ENCODE data around the gene MAST2.
"Not testable (repeated sequence)": the region's sequence is repeated elsewhere in the genome, so short reads cannot be mapped to it uniquely, and the experiment has no call there.

The MAST2 gene

DNA sequence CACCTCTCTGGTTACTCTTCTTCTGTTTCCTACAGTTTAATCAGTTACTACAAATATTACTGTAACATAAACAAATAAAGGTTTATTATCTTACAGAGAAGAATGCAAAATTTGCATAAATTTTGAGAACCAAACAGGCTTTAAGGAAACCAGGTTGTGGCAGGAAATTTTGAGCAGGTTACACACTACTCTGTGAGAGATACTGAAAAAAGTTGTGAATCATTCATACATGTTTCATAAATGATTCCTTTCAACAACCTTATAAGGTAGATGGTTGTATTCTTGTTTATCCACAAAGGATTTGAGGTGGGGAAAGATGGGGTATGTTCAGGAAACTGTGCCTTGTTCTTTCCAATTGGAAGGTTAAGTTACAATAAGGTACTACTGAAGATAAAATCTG is 58.6 kb downstream of the MAST2 start:
- DNase-seq, result no peak

DNA sequence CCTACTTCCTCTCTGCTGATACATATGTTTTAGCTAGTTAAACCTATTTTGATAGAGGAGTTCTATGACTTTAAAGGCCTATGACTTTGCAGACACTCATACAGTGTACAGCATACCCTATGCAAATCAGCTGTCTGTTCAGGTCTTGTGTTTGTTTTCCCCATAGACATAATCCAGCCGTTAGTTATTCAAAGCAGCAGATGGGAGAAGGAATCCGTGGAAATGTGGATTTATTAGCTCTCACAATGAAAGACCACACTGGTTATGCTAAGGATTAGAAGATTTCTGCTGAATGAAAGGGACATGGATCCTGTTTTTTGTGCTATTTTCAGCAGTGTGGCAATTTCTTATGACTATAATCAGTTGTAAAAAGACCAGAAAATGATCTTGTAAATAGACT is 59.8 kb downstream of the MAST2 start:
- DNase-seq, result no peak

DNA sequence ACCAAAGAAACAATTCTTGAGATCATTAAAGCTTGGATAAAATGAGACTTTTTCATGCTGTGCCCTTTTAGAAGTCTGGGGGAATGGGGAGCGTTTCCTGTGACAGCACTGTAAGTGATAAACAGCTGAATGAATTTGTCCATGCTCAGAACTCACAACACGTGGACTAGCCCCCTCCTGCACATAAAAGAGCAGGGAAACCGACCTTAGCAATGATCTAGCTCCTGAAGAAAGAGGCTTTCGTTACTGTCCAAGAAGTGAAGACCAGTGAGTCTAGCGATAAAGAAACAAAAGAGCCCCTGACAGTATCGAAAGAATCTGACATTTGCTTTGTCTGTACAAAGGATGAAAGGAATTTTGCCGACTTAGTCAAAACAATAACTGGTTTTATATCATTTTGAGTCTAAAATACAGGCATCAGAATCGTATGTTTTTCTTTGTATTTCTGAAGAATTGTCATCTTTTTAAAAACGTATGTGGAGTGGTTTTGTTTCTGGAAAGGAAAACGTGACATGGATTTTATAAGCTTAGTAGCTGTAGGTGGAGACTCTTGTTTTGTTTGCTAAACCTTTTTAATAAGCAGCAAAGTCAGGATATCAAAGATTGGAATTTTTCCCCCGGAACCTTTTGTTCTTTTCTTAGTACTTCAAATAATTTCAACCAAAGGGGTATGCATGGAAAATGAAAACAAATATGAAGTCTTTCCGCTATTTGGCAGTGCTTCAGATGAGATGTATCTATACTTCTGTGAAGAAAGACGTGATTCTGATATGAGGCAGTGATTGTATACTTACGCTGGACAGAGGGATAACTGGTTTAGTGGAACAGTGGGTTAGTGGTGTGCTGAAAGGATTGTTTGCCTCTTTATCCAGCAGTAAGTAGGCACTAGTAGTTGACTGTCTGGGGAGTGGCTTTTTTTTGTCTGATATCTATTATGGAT is 61.0 kb downstream of the MAST2 start:
- DNase-seq, result peak; percentile 49

DNA sequence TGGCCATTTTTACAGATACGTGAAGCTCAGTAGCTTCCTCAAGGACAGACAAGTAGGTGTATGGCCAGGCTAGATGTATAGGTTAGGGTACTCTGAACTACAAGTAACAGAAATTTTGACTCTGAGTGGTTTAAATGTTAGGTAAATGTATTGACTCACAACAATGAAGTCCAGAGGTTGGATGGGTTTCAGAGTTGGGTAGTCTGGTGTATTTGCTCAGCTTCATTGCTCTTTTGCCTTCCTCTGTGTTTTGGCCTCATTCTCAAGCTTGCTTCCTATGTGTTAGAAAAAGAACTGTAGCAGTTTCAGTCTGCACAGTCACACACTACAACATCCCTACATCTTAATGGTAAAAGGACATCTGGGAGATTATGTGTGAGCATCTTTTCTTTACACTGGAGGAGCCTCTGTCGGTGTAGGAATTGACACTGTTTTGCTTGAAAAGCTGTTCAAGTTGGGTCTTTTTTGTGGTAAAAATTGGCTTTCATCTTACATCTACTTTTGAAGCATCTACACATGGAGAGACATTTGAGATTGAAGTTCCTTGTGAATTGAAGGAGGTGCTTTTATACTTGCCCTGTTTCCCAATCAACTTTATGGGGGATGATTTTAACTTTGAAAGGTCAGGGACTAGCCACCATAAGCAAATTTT is 64.4 kb downstream of the MAST2 start:
- no peak for DNase-seq

DNA sequence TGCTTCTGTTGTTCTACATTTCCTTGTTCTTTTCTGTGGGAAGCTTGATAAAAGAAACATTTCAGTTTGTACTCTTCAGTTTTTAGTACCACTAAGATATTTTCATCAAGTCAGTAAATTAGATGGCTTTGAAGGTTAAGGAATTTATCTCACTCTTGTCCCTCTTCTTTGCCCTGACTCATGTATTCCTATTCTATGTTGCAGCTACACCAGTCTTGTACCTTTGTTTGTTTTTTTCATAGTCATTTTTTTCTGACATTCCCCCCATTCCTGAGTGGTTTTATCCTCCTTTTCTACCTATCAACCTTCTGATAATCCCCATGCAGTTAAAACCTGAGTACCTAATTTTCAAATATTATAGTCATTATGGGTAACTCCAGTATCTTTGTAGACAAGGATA is 65.4 kb downstream of the MAST2 start:
- no peak for DNase-seq

DNA sequence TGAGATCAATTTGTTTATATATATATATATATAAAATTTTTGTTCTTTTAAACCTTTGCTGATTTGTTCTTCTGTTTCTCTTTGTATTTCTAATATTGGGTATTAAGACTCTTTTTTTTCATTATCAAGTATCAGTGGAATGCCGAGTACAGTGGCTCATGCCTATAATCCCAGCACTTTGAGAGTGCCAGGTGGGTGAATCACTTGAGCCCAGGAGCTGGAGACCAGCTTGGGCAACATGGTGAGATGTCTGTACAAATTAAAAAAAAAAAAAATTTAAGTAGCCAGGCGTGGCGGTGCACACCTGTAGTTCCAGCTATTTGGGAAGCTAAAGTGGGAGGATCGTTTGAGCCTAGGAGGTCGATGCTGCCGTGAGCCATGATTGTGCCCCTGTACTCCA is 67.1 kb downstream of the MAST2 start:
- DNase-seq, result no peak

DNA sequence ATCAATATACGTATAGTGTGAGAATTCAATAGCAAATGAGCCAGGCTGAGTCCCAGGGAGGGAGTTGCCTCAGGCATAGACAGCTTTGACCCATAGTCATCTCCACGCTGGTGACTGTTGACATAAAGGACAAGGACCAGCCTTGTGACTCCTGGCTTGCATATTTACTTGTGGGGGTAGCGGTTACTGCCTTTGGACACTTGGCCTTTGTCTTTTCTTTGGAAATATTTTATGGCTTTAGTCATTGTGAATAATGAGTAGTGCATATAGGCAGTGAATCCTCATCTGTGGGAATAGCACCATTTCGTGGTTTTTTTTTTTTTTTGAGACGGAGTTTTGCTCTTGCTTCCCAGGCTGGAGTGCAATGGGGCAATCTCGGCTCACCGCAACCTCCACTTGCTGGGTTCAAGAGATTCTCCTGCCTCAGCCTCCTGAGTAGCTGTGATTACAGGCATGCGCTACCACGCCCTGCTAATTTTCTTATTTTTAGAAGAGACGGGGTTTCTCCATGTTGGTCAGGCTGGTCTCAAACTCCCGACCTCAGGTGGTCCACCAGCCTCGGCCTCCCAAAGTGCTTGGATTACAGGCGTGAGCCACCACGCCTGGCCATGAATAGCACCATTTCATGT is 68.9 kb downstream of the MAST2 start:
- not testable (repeated sequence) for DNase-seq

DNA sequence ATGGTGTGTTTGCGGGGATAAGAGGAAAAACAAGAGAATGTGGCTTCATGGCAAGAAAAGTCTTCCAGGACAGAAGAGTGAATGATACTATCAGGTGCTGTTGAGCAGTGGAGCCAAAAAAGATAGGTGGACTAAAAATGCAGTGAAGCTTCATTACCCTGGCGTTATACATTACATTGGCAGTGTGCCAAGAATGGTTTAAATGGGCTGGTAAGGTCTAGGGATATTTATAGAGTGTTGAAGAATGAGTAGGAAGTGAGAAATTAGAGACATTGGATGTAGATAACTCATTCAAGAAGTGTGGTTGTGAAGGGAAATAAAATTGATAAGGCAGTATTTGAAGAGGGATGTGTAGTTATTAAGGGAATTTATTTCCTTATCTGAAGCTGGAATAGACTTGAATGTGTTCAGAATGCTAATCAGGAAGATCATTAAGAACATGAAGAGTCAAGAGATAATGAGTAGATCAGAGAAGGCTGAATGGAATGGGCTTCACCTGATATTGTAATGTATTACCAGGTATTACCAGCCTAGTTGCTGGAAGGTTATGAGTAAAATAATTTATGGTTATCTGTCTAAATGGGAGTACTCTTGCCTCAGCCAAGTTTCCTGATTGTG is 72.7 kb downstream of the MAST2 start:
- peak; percentile 75 for DNase-seq

DNA sequence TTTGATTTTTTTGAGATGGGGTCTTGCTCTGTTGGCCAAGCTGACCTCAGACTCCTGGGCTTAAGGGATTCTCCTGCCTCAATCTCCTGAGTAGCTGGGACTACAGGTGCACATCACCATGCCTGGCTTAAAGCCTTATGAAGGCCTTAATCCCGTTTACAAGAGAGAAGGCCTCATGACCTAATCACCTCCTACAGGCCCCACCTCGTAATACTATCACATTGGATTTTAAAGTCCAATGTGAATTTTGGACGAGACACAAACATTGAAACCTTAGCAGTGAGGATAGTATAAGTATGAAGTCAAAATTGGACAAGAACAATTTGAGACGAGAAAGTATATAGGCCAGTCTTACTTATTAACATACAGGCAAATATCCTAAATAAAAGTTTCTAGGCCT is 73.9 kb downstream of the MAST2 start:
- DNase-seq, result no peak

DNA sequence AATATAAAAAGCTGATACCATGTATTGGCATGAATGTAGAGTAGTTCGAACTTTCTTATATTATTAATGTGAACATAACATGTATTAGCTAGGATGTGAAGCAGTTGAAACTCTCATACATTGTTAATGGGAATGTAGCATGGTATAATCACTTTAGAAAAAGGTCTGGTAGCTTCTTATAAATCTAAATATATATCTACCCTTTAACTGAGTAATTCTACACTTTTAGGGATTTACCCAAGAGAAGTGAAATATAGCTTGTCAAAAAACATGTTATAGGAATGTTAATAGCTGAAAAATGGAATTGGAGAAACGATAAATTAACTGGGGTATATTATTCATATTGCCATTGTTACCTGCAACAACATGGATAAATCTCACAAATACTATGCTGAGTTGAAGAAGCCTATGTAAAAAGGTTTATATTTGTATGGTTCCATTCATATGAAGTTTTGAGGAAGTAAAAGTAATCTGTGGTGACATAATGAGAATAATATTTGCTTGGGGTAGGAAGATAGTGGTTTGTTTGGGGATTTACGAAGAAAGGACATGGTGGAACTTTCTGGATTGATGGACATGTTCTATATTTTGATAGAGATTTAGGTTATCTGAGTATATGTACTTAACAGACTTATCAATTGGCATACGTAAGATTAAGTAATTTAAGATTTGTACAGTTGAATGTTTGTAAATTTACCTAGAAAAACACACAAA is 76.6 kb downstream of the MAST2 start:
- no peak for DNase-seq

DNA sequence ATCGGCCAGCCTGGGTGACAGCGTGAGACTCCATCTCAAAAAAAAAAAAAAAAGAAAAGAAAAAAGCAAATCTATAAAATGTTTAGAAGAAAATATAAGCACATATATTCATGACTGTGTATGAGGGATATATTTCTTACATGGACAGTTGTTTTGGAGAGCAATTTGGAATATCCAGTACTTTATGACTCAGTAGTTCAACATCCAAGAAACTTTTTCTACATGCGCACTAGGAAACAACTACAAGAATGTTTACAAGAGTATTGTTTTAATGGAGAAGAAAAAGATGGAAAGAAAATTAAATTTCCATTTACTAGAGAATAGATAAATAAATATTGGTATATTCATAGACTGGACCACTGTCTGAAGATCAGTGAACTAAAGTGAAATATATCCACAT is 77.5 kb downstream of the MAST2 start:
- DNase-seq, result no peak

DNA sequence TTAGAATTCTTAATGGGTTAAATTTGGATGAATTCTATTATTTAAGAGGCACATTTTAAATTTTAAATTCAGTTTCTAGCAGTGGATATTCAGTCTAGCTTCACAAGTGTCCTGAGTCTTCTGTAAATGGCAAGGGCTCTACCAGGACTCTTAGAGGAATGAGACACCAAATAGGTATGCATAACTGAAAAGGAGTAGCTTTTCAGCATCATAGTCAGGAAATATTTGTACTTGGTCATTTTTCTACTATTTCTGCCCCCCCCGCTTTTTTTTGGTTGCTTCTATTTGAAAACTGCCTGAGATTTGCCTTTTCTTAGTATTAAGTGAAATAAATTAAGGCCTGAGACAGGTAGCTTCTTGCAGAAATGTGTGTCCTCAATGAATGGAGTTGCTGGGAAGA is 80.2 kb downstream of the MAST2 start:
- no peak for DNase-seq

DNA sequence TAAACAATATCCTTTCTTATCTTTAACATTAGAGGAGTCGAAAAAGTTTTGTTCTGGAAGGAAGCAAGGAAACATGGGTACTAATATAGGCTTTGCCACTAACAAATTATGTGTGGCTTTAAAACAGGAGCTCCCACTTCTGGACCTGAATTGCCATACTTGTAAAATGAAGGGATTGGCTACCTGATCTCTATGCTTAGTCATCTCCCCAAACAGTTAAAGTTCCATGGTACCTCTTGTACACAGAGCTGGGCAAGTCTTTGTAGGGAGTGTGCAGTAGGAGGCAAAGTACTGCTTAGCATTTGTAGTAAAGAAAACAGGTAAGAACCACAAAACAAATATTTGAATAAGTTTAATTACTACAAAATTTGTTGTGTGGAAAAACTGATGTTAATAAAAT is 81.3 kb downstream of the MAST2 start:
- no peak for DNase-seq

DNA sequence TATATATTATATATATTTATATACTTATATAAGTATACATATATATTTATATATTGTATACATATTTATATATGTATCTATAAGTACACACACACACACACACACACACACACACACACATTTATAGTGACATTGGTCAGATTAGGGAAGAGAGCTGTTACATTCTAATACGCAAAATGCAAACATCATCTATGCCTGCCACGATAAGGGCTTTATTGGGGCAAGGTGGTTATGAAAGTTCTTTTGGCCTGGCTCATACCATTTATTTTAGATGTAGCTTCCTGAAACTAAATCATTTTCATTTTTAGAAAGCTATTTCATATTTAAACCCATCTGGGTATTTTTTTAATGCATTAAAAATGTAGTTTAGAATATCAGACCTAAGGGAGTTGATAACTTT is 82.8 kb downstream of the MAST2 start:
- DNase-seq, result no peak

DNA sequence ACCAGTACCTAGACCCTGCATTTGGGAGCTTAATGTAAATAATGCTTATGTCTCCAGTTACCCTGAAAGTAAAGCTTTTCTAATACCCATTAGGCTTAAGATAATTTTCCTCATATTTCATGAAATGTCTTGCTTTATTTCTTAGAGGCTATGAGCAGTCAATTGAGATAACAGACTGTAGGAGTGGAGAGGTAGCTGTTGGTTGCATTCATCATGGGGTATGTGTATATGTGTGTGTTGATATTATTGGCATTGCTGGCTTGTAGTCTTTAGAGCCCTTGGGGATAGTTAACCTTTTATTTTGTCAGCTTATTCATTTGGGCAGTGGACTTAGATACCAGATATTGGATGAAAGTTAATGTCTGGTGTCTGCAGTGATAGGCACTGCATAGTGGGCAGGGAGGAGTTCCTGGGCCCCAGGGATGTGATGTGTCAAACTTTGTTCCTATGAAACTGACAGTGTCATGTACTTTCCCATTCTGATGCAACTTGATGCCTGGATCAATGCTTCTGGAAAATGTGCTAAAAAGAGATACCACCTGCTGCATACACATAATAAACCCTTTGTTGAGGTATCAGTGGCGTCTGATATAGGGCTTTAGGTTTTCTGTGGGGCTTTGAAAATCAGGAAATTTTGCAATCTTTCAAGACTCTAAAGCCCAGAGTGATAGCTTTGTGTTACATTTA is 83.9 kb downstream of the MAST2 start:
- no peak for DNase-seq

DNA sequence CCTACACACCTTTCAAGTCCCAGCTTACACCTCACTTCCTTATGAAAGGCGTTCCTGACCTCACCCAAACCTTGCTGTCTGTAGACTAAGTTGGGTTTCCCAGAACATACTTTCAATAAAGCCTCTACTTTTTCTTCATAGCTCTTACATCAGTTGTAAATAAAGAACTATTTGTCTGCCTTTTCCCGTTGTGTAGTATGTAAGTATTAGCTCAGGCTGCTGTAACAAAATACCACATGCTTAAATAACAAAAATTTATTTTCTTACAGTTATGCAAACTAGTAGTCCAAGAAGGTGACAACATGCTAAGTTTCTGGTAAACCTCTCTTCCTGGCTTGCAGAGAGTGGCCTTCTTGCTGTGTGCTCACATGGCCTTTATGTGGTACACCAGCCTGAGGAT is 86.7 kb downstream of the MAST2 start:
- no peak for DNase-seq

DNA sequence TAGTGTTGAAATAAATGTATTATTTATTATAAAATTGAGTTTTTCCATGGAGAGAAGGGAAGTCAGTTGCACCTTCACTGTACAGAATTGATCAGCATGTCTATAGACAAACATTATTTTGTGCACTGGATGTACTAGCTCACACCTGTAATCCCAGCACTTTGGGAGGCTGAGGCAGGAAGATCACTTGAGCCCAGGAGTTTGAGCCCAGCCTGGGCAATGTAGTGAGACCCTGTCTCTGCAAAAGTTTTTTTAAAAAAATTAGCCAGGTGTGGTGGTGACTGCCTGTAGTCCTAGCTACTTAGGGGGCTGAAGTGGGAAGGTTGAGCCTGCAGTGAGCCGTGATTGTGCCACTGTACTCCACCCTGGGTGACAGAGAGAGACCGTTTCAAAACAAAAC is 87.7 kb downstream of the MAST2 start:
- no peak for DNase-seq

DNA sequence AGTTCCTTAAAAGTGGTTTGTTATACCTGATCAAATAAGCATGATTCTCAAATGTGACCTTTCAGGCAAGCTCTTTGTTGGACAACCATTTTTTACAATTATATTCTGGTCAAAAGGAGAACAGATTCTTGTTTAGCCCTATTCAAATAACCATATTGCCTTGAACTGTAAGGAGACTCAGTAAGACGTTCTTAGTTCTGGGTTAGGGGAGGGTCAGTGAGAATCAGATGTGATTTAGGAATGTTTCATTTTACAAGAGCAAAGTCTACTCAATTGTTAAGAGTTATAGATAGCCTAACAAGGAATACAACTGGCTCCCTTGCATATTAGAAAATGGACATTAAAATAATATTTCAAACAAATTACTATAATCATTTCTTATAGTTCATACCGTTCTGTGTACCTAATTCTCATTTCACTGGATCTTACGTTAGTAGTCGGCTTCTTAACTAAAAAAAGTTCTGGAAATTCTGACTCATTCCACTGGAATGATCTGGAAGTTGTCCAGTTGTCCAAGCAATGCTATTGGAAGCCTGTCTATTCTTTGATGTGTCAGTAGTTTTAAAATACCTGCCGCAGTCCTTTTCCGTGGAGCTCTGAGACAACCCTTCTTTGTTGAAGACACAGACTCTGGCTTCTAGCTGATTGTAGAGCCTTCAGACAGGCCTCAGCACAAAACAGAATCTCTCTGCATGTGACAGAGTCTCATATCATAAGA is 88.8 kb downstream of the MAST2 start:
- DNase-seq, result no peak

DNA sequence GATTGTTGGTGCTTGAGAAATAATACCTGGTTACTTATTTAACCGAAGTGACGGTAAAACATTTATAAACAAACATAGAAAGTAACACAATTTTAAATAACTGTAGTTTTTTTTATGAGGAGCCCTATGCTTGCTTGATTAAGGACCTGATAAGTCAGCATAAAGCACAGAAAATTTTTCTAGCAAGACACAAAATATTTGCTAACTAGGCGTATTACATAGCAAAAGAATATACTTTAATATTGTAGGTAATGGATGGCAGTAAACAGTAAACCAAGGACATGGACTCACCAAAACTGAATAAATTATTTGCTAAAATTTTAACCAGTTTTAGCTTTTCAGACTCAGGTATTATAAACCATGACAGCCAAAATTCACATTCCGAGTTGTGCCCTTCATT is 90.9 kb downstream of the MAST2 start:
- DNase-seq, result no peak

DNA sequence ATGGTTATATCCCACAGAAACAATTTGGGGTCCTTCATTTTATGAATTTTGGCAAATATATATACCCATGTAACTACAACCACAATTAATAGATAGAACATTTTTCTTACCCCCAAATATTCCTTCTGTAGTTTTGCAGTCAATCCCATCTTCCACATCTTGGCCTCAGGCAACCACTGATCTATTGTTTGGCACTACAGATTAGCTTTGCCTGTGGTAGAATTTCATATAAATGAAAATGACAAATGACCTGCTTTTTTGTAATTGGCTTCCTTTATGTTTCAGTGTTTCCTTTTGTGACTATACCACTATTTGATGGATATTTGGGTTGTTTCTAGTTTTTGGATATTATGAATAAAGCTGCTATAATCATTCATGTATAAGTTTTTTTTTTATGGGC is 91.5 kb downstream of the MAST2 start:
- no peak for DNase-seq

DNA sequence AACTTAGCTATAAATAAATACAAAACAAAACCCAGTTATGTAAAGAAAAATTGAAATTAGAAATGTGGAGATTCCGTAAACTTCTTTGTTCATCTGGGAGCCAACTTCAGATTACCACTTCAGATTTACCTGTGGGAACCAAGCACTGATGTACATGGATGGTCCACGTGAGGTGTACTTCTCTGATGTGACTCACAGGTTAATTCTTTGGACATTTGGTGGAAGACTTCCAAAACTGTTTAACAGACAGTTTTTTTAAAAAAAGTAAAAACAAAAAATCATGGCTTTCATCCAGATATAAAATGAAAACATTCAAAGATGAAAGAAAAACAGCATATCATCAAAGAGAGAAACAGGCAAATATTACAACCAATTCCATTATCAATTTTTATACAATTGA is 92.0 kb downstream of the MAST2 start:
- DNase-seq, result no peak

DNA sequence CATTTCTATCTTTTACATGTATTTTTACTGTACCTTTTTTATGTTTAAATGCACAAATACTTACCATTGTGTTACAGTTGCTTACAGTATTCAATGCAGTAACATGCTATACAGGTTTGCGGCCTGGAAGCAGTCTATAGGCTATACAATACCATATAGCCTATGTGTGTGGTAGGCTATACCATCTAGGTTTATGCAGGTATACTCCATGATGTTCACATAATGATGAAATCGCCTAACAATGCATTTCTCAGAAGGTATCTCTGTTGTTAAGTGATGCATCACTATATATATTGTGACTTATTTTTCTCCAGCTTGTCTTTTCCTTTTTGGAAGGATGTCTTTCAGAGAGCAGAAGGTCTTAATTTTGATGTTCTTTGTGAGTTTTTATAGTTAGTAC is 103.5 kb downstream of the MAST2 start:
- no peak for DNase-seq
